H1 (cell line): ENCODE results near the gene AKAP7. TPM values are rescaled to one million over a fixed set of nuclear protein-coding genes. Genes with fewer than 3 reads are reported as not detected.

Experiments used
- CTCF ChIA-PET: fragments of 300-600 bp; sonication (Branson Sonifier 250); formaldehyde crosslinking; loops from one replicate; lab custom pipeline; 2021; ENCODE audit not compliant: partially characterized antibody; lab: Charles Lee
- POLR2A ChIA-PET: fragments of 300-600 bp; sonication (Branson Sonifier 250); formaldehyde crosslinking; loops from one replicate; lab custom pipeline; 2021; ENCODE audit warnings: inconsistent platforms; ENCODE audit not compliant: partially characterized antibody; lab: Charles Lee
- DNase-seq, 2 experiments: peaks; one replicate each; pipeline versions ENCODE4 v3.0.0 to v3.0.0-alpha.2; 2010 to 2022; ENCODE audit warnings: low spot score in 2 of 2, low read depth in 1 of 2, mixed read lengths in 1 of 2
- FAIRE-seq: peaks from 2 replicates; lab custom pipeline; 2011; peaks lifted over from hg19 to GRCh38; lab: Jason Lieb, UNC
- H2AFZ ChIP-seq: 2 replicates; pipeline ENCODE4 v1.8.1; 2012; ENCODE audit warnings: low read length, inconsistent platforms
- H2AK5ac ChIP-seq: 2 replicates; pipeline ENCODE4 v1.6.1; 2013; ENCODE audit warnings: low read depth, low read length
- H2BK120ac ChIP-seq: replicated peaks from 2 replicates; pipeline ENCODE3; 2013; ENCODE audit warnings: low read depth, low read length, inconsistent platforms
- H2BK12ac ChIP-seq: 2 replicates; pipeline ENCODE4 v1.6.1; 2013; ENCODE audit warnings: low read depth, low read length
- H2BK15ac ChIP-seq: 2 replicates; pipeline ENCODE4 v1.6.1; 2013; ENCODE audit warnings: low read length
- H2BK20ac ChIP-seq: 2 replicates; pipeline ENCODE4 v1.6.1; 2013; ENCODE audit warnings: low read length
- H2BK5ac ChIP-seq: 2 replicates; pipeline ENCODE4 v1.6.1; 2013; ENCODE audit warnings: low read depth, low read length
- H3K14ac ChIP-seq: 2 replicates; pipeline ENCODE4 v1.6.1; 2013; ENCODE audit warnings: inconsistent platforms; ENCODE audit not compliant: insufficient read length
- H3K18ac ChIP-seq: 2 replicates; pipeline ENCODE4 v1.6.1; 2013; ENCODE audit warnings: low read length; ENCODE audit errors: extremely low read depth
- H3K23ac ChIP-seq: 2 replicates; pipeline ENCODE4 v1.6.1; 2013; ENCODE audit warnings: inconsistent platforms; ENCODE audit not compliant: insufficient read length
- H3K23me2 ChIP-seq: 2 replicates; pipeline ENCODE4 v1.6.1; 2013; ENCODE audit warnings: low read depth, low read length
- H3K27ac ChIP-seq: 2 replicates; pipeline ENCODE4 v1.6.1; 2011; ENCODE audit warnings: low read depth, low read length, inconsistent platforms
- H3K27me3 ChIP-seq, 4 experiments: replicated peaks in 1 of 4; 1 replicate in 1 of 4; 2 replicates in 3 of 4; pipeline versions ENCODE4 v1.6.1 to v1.8.1; 2011 to 2013; ENCODE audit warnings: low read length in 3 of 4, mild to moderate bottlenecking in 3 of 4, inconsistent platforms in 2 of 4, mixed read lengths in 2 of 4, moderate library complexity in 1 of 4; ENCODE audit not compliant: control insufficient read depth in 3 of 4, insufficient read depth in 3 of 4; ENCODE audit errors: extremely low read depth in 1 of 4
- H3K36me3 ChIP-seq, 4 experiments: 2 replicates each; pipeline versions ENCODE4 v1.6.1 to v1.8.1; 2011 to 2013; ENCODE audit warnings: mild to moderate bottlenecking in 4 of 4, low read length in 3 of 4, moderate library complexity in 2 of 4, control low read depth in 1 of 4, inconsistent platforms in 1 of 4; ENCODE audit not compliant: insufficient read depth in 4 of 4, control insufficient read depth in 2 of 4
- H3K4ac ChIP-seq: replicated peaks from 2 replicates; pipeline ENCODE3; 2013; ENCODE audit warnings: low read length, low read depth, mixed read lengths, inconsistent platforms; ENCODE audit not compliant: insufficient read length
- H3K4me1 ChIP-seq, 4 experiments: replicated peaks in 1 of 4; 1 replicate in 1 of 4; 2 replicates in 3 of 4; pipeline versions ENCODE4 v1.6.1 to v1.8.1; 2011 to 2013; ENCODE audit warnings: low read length in 3 of 4, inconsistent platforms in 2 of 4, mixed read lengths in 1 of 4; ENCODE audit not compliant: insufficient read depth in 4 of 4, control insufficient read depth in 3 of 4
- H3K4me2 ChIP-seq, 2 experiments: 2 replicates each; pipeline versions ENCODE4 v1.6.1 to v1.8.1; 2011 to 2013; ENCODE audit warnings: low read depth in 2 of 2, low read length in 2 of 2, control low read depth in 1 of 2, inconsistent platforms in 1 of 2, mild to moderate bottlenecking in 1 of 2; ENCODE audit not compliant: insufficient read depth in 1 of 2
- H3K4me3 ChIP-seq, 4 experiments: fragments of 200-600, 300-600 bp in 1 of 4; sonication (generic), shearing (Covaris generic), sonication (Bioruptor Twin) in 1 of 4; 2 replicates each; pipeline versions ENCODE4 v1.5.1 to v1.8.1; 2011 to 2016; ENCODE audit warnings: low read length in 4 of 4, low read depth in 3 of 4, control low read depth in 2 of 4, inconsistent platforms in 2 of 4, mild to moderate bottlenecking in 2 of 4, mixed read lengths in 1 of 4, moderate library complexity in 1 of 4; ENCODE audit not compliant: insufficient read depth in 2 of 4; ENCODE audit errors: extremely low read depth in 1 of 4
- H3K56ac ChIP-seq: replicated peaks from 2 replicates; pipeline ENCODE3; 2013; ENCODE audit warnings: low read depth, mild to moderate bottlenecking, mixed read lengths, low read length, inconsistent platforms; ENCODE audit not compliant: insufficient read length
- H3K79me1 ChIP-seq: 2 replicates; pipeline ENCODE4 v1.6.1; 2013; ENCODE audit warnings: low read depth, low read length, control low read depth
- H3K79me2 ChIP-seq, 2 experiments: 2 replicates each; pipeline versions ENCODE4 v1.6.1 to v1.8.1; 2012 to 2013; ENCODE audit warnings: low read length in 2 of 2, mild to moderate bottlenecking in 2 of 2, inconsistent platforms in 1 of 2; ENCODE audit not compliant: insufficient read depth in 2 of 2, control insufficient read depth in 1 of 2
- H3K9ac ChIP-seq, 4 experiments: replicated peaks in 1 of 4; 1 replicate in 1 of 4; 2 replicates in 3 of 4; pipeline versions ENCODE4 v1.6.1 to v1.8.1; 2011 to 2013; ENCODE audit warnings: low read depth in 3 of 4, low read length in 3 of 4, control low read depth in 2 of 4, mild to moderate bottlenecking in 2 of 4, moderate library complexity in 2 of 4, inconsistent platforms in 1 of 4; ENCODE audit errors: extremely low read depth in 1 of 4
- H3K9me3 ChIP-seq, 2 experiments: 2 replicates each; pipeline versions ENCODE4 v1.6.1 to v1.8.1; 2012 to 2013; ENCODE audit warnings: mild to moderate bottlenecking in 2 of 2, moderate library complexity in 2 of 2, control low read depth in 1 of 2, inconsistent platforms in 1 of 2, low read depth in 1 of 2, low read length in 1 of 2, mixed read lengths in 1 of 2; ENCODE audit not compliant: insufficient read depth in 2 of 2
- H4K20me1 ChIP-seq, 2 experiments: replicated peaks in 1 of 2; 2 replicates each; pipeline versions ENCODE3 to v1.8.1; 2011 to 2013; ENCODE audit warnings: inconsistent platforms in 2 of 2, low read length in 2 of 2, mild to moderate bottlenecking in 1 of 2; ENCODE audit not compliant: insufficient read depth in 2 of 2, control insufficient read depth in 1 of 2
- H4K5ac ChIP-seq: 2 replicates; pipeline ENCODE4 v1.6.1; 2013; ENCODE audit warnings: low read length, low read depth, mixed read lengths, inconsistent platforms; ENCODE audit not compliant: insufficient read length
- H4K8ac ChIP-seq: 2 replicates; pipeline ENCODE4 v1.8.0; 2013; ENCODE audit warnings: mild to moderate bottlenecking, moderate library complexity, low read length, inconsistent platforms; ENCODE audit not compliant: insufficient read depth; ENCODE audit errors: extremely low read depth
- H4K91ac ChIP-seq: replicated peaks from 2 replicates; pipeline ENCODE3; 2013; ENCODE audit warnings: low read length, mixed read lengths, inconsistent platforms; ENCODE audit not compliant: insufficient read length
- CEBPB ChIP-seq: IDR thresholded peaks from 2 replicates; pipeline ENCODE4 v1.6.1; 2012; ENCODE audit warnings: low read depth, low read length
- SAP30 ChIP-seq: fragments of 300-600 bp; sonication (generic); IDR thresholded peaks from 2 replicates; pipeline ENCODE4 v1.7.1; 2012; ENCODE audit warnings: low read length, moderate library complexity, mild to moderate bottlenecking, inconsistent platforms; ENCODE audit not compliant: insufficient read depth, insufficient replicate concordance
- TAF1 ChIP-seq: IDR thresholded peaks from 2 replicates; pipeline ENCODE4 v1.6.1; 2011; ENCODE audit warnings: mild to moderate bottlenecking, low read depth, low read length
- WGBS, 2 experiments: shearing (Covaris generic) in 1 of 2; methylation state at CpG; one replicate each; pipeline versions ENCODE4 v1.1.6 to v1.1.7; 2013 to 2015; ENCODE audit warnings: low lambda C conversion rate in 2 of 2, mixed read lengths in 2 of 2, inconsistent platforms in 1 of 2, low coverage in 1 of 2, missing lambda C conversion rate in 1 of 2; ENCODE audit not compliant: insufficient replicate concordance in 2 of 2, insufficient coverage in 1 of 2, insufficient read length in 1 of 2; ENCODE audit errors: extremely low coverage in 1 of 2, missing lambda C conversion rate in 1 of 2; 5-methylcytosine and 5-hydroxymethylcytosine counted together
- polyA plus RNA-seq, 7 experiments: library from polyadenylated mRNA; depleted of rRNA in 3 of 7; stranded (reverse) in 5 of 7; unstranded in 2 of 7; fragments of >200 nt in 5 of 7; fragments of 200-250 nt in 2 of 7; gene quantifications; 1 replicate in 5 of 7; 2 replicates in 1 of 7; 4 replicates in 1 of 7; pipeline versions ENCODE4 v1.2.1 to v1.2.3, GENCODE V29; 2011 to 2013; ENCODE audit warnings: missing spikeins in 2 of 7, mixed read lengths in 2 of 7
- total RNA-seq: library from RNA; stranded (reverse); fragmentation: NEBNext Ultra II Directional; extraction: Animal tissue kit (Norgen Biotek cat#: 25700); gene quantifications from 2 replicates; pipeline ENCODE4 v1.2.1, GENCODE V29; 2021

The AKAP7 gene
- total and polyA plus RNA-seq, 2 of the 8 experiments (the other 6 are each of a cell fraction or from before 2014, with no cell fraction given), result 4.7 to 16.9 TPM

DNA sequence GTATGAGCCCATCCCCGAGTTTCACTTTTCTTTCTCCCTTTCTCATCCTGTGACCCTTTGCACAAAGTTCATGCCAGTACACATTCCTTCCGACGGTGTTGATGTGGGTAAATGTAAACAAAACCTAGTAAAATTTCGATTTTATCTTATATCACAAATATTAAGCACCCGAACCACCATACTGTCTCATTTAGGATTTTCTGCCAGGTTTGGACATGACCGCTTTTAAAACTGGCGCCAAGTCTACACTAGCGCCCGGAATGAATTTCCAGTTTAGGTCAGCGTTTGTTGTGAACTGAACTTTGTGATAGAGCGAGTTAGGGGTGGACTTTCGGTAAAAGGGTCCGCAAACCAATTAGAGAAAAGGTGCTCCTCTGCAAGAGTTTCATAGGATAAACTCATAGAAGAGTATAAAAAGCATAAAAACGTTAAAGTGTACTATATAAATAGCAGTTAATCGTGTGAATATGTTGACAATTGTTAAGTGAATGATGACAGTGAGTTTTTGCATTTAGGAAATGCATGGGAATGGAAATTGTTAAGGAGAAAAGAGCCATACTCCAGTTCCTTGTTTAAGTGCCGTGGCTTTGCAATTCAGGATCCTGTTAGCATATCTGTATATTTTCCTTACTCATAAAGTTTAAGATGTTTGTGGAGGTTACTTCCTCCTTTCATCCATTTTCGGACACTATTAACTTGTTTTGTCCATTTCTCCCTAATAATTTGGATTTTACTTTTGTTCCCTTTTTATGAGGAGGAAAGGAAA, 937 bp downstream of the AKAP7 start:
- Histone ChIP-seq H4K20me1 (no peaks in the 10 kb centered on the region), H3K36me3 (no peaks in the 10 kb centered on the region), H3K4me2 (peak overlapping the region; percentile 84 to 89), H3K9ac (peak overlapping the region in 3 of 4 experiments; percentile 60 to 74 (median 70); a peak in 5 of 7 replicates), H2BK20ac (no peak overlapping the region), H2BK120ac (no peak overlapping the region), H2BK12ac (peak overlapping the region; percentile 33; the same call in 1 of the 2 replicates), H3K79me2 (no peaks in the 10 kb centered on the region), H2AK5ac (no peak overlapping the region), H2AFZ (peak overlapping the region; percentile 54; the same call in 1 of the 2 replicates), H3K4ac (no peak overlapping the region), H3K18ac (no peak overlapping the region), H4K8ac (peak overlapping the region; percentile 82; the same call in 1 of the 2 replicates), H3K4me1 (peaks cover 0 to 3% (median 2%) of the 10 kb centered on the region in 4 experiments; a peak in 2 of 7 replicates), H4K91ac (no peak overlapping the region), H2BK15ac (no peak overlapping the region), H3K14ac (no peak overlapping the region), H4K5ac (no peak overlapping the region), H3K56ac (peak overlapping the region; percentile 37), H3K27me3 (peaks cover 0 to 1% (median 0%) of the 10 kb centered on the region in 4 experiments; a peak in 1 of 7 replicates), H3K27ac (0 out of 2 replicates have a peak overlapping the region, but pooled peaks have one; percentile 11), H3K4me3 (peak overlapping the region; percentile 51 to 65 (median 59)), H2BK5ac (no peak overlapping the region), H3K23me2 (peaks cover 6% of the 10 kb centered on the region; the same call in 1 of the 2 replicates), H3K79me1 (no peaks in the 10 kb centered on the region), H3K23ac (no peak overlapping the region), H3K9me3 (no peaks in the 10 kb centered on the region)
- ChIA-PET CTCF (interaction anchor here (0.8 to 1.2 kb wide), 3 partner anchors 14 to 399 kb away, joined by 3 to 4 read pairs (median 4); no protein-coding TSS in a partner anchor), POLR2A (no interaction called here)
- TF ChIP-seq TAF1 (no peak), SAP30 (no peak), CEBPB (no peak)
- FAIRE-seq (no peak), DNase-seq (no peak)
- WGBS, 2 experiments, result 48% methylated on average over 17 of the region's 17 CpGs; no CpG with 5 or more reads in 1 of the 2 experiments
